Mucosa of stomach (tissue), 1 donor: ENCODE data around the gene EBI3.
"Not testable (repeated sequence)": the region's sequence is repeated elsewhere in the genome, so short reads cannot be mapped to it uniquely, and the experiment has no call there.

Experiments
- H3K27me3 ChIP-seq: one replicate; pipeline ENCODE4 v1.7.0; 2013; ENCODE audit warnings: mild to moderate bottlenecking, low read length; ENCODE audit not compliant: control insufficient read depth, insufficient read depth
- H3K36me3 ChIP-seq: one replicate; pipeline ENCODE4 v1.7.0; 2013; ENCODE audit warnings: low read length; ENCODE audit not compliant: control insufficient read depth, insufficient read depth
- H3K4me1 ChIP-seq: one replicate; pipeline ENCODE4 v1.7.0; 2013; ENCODE audit warnings: mild to moderate bottlenecking, low read length; ENCODE audit not compliant: control insufficient read depth, insufficient read depth
- H3K4me3 ChIP-seq: one replicate; pipeline ENCODE4 v1.7.0; 2013; ENCODE audit warnings: low read length
- H3K9ac ChIP-seq: one replicate; pipeline ENCODE4 v1.7.0; 2013; ENCODE audit warnings: mild to moderate bottlenecking, low read length, moderate library complexity
- H3K9me3 ChIP-seq: one replicate; pipeline ENCODE4 v1.7.0; 2013; ENCODE audit warnings: mild to moderate bottlenecking, low read length, moderate library complexity; ENCODE audit not compliant: control insufficient read depth
- donor health status: Pancreatic carcinoma.

Gene EBI3

GRCh38 chr19:4256563-4256962 is 27.2 kb downstream of the EBI3 start:
- Histone ChIP-seq H3K36me3 (peaks cover 24% of the 10 kb centered on the region), H3K4me3 (no peak overlapping the region), H3K4me1 (no peaks in the 10 kb centered on the region), H3K9ac (no peak overlapping the region), H3K9me3 (no peaks in the 10 kb centered on the region), H3K27me3 (no peaks in the 10 kb centered on the region)

GRCh38 chr19:4257025-4257424 is 27.7 kb downstream of the EBI3 start:
- Histone ChIP-seq H3K27me3 (no peaks in the 10 kb centered on the region), H3K4me3 (no peak overlapping the region), H3K9me3 (no peaks in the 10 kb centered on the region), H3K4me1 (no peaks in the 10 kb centered on the region), H3K9ac (no peak overlapping the region), H3K36me3 (peaks cover 24% of the 10 kb centered on the region)

- Histone ChIP-seq H3K36me3 (peaks cover 24% of the 10 kb centered on the region), H3K27me3 (no peaks in the 10 kb centered on the region), H3K4me3 (no peak overlapping the region)
These were observed 28.9 kb downstream of the EBI3 start for GRCh38 chr19:4258181-4258580.

GRCh38 chr19:4260613-4261191 is 31.4 kb downstream of the EBI3 start:
- Histone ChIP-seq H3K27me3 (no peaks in the 10 kb centered on the region), H3K4me1 (no peaks in the 10 kb centered on the region), H3K9me3 (no peaks in the 10 kb centered on the region), H3K9ac (no peak overlapping the region), H3K4me3 (no peak overlapping the region), H3K36me3 (peaks cover 18% of the 10 kb centered on the region)

More at GRCh38 chr19:4258181-4258580, 28.9 kb downstream of the EBI3 start:
- H3K9me3 ChIP-seq = no peaks in the 10 kb centered on the region
- no peak overlapping the region for H3K9ac ChIP-seq
- H3K4me1 ChIP-seq = no peaks in the 10 kb centered on the region

- Histone ChIP-seq H3K4me3 (no peak overlapping the region), H3K4me1 (peaks cover 5% of the 10 kb centered on the region), H3K36me3 (peaks cover 11% of the 10 kb centered on the region), H3K9ac (no peak overlapping the region), H3K27me3 (no peaks in the 10 kb centered on the region), H3K9me3 (no peaks in the 10 kb centered on the region)
These were observed 35.5 kb downstream of the EBI3 start for GRCh38 chr19:4264812-4265211.

GRCh38 chr19:4266253-4267000 is 37.1 kb downstream of the EBI3 start:
- no peak overlapping the region for H3K9ac ChIP-seq
- H3K4me3 ChIP-seq = no peak overlapping the region
- no peaks in the 10 kb centered on the region for H3K27me3 ChIP-seq
- peaks cover 10% of the 10 kb centered on the region for H3K36me3 ChIP-seq
- peaks cover 5% of the 10 kb centered on the region for H3K4me1 ChIP-seq
- no peaks in the 10 kb centered on the region for H3K9me3 ChIP-seq

GRCh38 chr19:4267101-4267900 is 38.0 kb downstream of the EBI3 start:
- Histone ChIP-seq H3K4me3 (no peak overlapping the region), H3K27me3 (no peaks in the 10 kb centered on the region), H3K9ac (no peak overlapping the region), H3K9me3 (no peaks in the 10 kb centered on the region), H3K4me1 (peaks cover 5% of the 10 kb centered on the region), H3K36me3 (peaks cover 10% of the 10 kb centered on the region)

- Histone ChIP-seq H3K4me3 (no peak overlapping the region), H3K27me3 (no peaks in the 10 kb centered on the region), H3K9me3 (no peaks in the 10 kb centered on the region), H3K36me3 (peaks cover 10% of the 10 kb centered on the region), H3K4me1 (peaks cover 5% of the 10 kb centered on the region), H3K9ac (no peak overlapping the region)
These were observed 38.8 kb downstream of the EBI3 start for GRCh38 chr19:4267901-4268815.

GRCh38 chr19:4268816-4269430 is 39.6 kb downstream of the EBI3 start:
- no peaks in the 10 kb centered on the region for H3K9me3 ChIP-seq
- no peak overlapping the region for H3K9ac ChIP-seq
- peaks cover 5% of the 10 kb centered on the region for H3K4me1 ChIP-seq
- no peaks in the 10 kb centered on the region for H3K27me3 ChIP-seq
- H3K4me3 ChIP-seq = no peak overlapping the region
- H3K36me3 ChIP-seq = peaks cover 10% of the 10 kb centered on the region

GRCh38 chr19:4272894-4273293 is 43.6 kb downstream of the EBI3 start:
- no peak overlapping the region for H3K9ac ChIP-seq
- H3K4me1 ChIP-seq = peaks cover 5% of the 10 kb centered on the region
- no peaks in the 10 kb centered on the region for H3K9me3 ChIP-seq
- no peak overlapping the region for H3K4me3 ChIP-seq
- H3K27me3 ChIP-seq = peaks cover 6% of the 10 kb centered on the region
- peaks cover 6% of the 10 kb centered on the region for H3K36me3 ChIP-seq

GRCh38 chr19:4274321-4274686 is 45.0 kb downstream of the EBI3 start:
- not testable (repeated sequence) for H3K36me3 ChIP-seq, H3K9ac ChIP-seq, H3K4me1 ChIP-seq, H3K9me3 ChIP-seq, H3K4me3 ChIP-seq
- H3K27me3 ChIP-seq = peaks cover 16% of the 10 kb centered on the region
